GM19099 (cell line): Measurements from ENCODE around the gene HEATR3.

Source experiments
- POLR2A ChIP-seq: IDR thresholded peaks from 3 replicates; pipeline ENCODE4 v1.6.1; 2011; ENCODE audit warnings: low read depth; ENCODE audit not compliant: insufficient read length; ENCODE audit errors: extremely low read depth

HEATR3 gene

GRCh38 chr16:50153596-50154419 lies 88.0 kb downstream of the HEATR3 start:
- no peak for TF ChIP-seq POLR2A

DNA sequence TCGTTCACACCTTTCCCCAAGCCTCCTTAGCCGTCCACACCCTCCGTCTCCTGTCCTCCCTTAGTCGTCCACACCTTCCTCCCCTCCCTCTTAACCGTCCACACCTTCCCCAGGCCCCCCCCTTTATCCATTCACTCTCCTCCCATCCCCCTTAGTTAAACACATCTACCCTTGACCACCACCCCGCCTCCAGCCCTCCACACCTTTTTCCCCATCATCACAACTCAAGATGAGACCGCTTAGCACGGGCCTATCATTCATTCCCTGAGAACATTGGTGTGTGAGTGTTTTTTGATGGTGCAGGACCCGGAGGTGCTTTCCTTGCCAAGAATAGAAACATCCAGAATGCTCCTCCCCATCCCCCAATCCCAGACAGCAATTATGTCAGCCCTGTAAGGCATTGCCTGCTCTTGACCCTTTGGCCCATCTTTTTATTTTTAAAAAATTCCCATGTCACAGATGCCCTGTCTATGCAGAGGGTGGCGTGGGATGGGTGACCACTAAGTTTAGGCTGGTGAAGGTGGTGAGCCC lies 88.7 kb downstream of the HEATR3 start:
- no peak for TF ChIP-seq POLR2A

DNA sequence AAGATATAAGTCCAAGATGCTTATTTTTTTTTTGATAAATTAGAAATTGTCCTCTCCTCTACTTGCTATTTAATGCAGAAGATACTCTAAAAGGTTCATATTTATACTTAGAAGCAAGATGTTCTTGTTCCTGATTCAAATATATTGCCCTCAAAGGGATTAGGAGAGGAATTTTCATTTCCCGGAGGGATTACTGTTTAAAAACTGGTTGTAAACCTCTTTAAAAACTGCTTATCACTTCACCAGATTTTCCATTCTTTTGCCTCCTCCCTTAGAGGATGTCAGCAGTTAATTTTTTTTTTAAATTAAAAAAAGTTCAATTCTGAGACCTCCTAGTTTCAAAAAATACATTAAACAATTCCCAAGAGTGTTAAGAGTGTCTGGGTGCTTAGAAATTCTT lies 90.2 kb downstream of the HEATR3 start:
- no peak for TF ChIP-seq POLR2A
